GM19455 (cell line): ENCODE results near the gene TBC1D3H.
"Not testable (repeated sequence)": the region's sequence is repeated elsewhere in the genome, so short reads cannot be mapped to it uniquely, and the experiment has no call there.

Experiments used
- ATAC-seq: cut with Tn5 transposase; IDR thresholded peaks from one replicate; pipeline ENCODE4 v1.9.1; 2021; ENCODE audit not compliant: unreplicated experiment

Gene TBC1D3H

DNA sequence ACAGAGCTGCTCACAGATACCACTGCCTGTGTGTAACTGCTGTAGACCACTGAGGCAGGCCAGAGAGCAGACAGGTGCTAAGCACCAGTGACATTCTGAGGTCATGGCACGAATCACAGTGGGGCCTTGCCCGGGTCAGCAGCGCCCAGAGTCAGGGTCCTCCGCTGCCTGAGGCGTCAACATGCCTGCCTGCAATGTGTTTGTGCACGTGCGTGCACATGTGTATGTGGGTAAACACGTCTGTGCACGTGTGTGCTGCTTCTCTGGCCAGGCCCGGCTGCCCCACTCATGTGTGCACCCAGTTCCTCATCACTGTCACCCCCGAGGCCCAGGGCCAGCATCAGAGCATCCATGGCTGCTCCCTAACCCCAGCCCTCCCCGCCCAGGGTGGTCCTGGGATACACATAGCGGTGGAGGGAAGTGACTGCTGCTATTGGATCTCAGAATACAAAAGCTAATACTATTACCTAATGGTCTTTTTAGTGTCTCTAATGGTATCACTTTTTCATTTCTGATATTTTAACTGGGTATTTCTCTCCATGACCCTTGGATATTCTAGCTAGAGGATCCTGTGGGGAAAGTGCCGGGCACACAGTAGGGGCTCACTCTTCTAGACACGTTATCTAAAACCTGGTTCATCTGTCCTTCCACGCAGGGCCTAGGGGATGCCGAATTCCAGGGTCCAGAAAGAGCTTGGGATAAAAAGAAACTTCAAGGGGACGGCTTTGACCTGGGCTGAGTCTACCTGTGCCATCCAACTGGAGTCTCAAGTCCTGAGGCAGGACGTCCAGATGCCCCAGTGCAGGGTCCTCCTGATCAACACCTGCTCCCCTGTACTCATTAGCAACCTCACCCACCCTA lies at the start of gene TBC1D3H:
TSS of gene TBC1D3H (minus strand) at position 51 of the 861 bp plus-strand sequence. CDS start 1,540 bp downstream, outside the sequence.
- not testable (repeated sequence) for ATAC-seq

DNA sequence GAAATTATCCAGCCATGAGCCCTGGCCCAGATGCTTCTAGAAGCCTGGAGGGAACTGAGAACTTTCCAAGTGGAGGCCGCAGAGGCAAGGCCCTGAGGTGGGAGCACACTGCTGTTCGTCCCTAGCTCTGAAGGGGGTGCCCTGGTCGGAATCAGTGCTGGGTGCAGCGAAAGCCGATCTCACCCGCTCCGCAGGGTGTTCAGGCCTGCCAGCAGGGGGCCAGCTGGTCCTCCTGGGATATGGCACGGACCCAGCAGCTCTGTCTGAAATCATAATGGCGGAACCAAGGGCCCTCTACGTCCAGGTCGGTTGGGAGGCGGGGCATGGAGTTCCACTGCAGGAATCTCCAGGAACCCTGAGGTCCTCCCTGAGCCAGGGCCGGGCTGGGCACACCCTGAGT lies 40.7 kb upstream of the TBC1D3H start:
- not testable (repeated sequence) for ATAC-seq

DNA sequence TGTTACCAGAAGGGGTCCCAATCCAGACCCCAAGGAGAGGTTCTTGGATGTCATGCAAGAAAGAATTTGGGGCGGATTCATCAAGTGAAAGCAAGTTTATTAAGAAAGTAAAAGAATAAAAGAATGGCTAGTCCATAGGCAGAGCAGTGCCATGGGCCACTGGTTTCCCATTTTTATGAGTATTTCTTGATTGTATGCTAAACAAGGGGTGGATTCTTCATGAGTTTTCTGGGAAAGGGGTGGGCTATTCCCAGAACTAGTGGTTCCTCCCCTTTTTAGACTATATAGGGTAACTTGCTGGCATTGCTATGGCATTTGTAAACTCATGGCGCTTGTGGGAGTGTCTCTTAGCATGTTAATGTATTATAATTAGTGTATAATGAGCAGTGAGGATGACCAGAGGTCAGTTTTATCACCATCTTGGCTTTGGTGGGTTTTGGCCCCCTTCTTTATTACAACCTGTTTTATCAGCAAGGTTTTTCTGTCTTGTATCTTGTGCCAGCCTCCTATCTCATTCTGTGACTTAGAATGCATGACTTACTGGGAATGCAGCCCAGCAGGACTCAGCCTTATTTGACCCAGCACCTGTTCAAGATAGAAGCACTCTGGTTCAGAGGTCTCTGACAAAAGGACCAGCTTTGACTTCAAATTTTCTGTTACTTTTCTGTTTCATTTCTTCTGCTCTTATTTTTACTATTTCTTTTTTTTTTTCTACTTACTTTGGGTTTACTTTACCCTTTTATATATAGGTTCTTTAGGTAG lies 27.1 kb upstream of the TBC1D3H start:
- not testable (repeated sequence) for ATAC-seq

DNA sequence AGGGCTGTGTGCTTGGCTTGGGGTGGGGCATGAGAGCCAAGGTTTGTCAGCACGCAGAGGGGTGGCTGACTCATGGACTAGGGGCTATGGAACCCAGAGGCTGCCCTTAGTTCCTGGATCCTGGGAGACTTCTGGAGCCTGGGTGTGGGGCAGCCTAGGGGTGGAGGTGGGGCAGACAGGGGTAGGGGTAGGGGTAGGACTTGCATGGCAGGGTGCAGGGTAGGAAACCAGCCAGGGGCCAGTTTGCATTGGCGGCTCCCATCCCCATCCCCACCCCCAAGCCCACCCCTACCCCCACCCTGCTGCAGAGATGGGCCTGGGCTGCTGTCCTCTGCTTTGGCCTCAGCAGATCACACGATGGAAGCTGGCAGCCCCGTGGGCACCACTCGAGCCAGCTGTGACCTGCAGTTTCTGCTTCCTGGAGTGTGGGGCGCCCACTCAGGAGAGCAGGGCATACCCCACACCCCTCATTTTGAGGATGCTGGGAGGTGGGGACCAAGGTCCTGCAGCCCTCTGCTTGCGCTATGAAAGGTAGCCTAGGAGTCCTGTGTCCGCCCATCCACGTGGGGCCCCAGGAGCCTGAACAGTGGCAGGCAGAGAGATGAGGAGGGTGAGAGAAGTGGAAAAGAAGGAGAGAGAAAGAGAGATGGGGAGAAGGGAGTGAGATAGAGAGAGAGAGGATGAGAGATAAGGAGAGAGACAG lies 2.9 kb upstream of the TBC1D3H start:
- not testable (repeated sequence) for ATAC-seq

DNA sequence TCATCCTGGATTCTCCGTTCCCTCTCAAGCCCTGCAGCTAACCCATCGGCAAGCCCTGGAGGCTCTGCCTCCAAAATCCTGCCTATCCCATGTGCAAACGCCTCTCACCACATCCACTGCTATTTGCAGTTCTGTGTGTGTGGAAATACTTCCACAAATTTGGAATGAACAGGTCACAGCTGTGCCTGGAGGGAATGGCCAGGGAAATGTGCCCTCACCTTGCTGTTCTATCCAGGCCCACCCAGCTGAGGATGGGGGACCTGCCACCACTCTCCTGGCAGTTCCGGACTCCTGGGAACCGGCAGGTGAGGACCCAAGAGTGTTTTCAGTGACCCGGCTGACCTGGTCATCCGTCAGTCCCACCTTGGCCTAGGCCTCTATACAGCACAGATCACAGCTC lies 12.3 kb downstream of the TBC1D3H start:
- not testable (repeated sequence) for ATAC-seq

DNA sequence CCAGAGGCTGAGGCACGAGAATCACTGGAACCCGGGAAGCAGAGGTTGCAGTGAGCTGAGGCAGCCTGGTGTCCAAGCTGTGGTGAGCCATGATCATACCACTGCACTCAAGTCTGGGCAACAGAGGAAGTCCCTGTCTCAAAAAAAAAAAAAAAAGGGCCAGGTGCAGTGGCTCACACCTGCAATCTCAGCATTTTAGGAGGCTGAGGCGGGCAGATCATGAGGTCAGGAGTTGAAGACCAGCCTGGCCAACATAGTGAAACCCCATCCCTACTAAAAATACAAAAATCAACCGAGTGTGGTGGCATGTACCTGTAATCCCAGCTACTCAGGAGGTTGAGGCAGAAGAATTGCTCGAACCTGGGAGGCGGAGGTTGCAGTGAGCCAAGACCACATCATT lies 25.7 kb downstream of the TBC1D3H start:
- not testable (repeated sequence) for ATAC-seq
